HUES6 (cell line): Measurements from ENCODE around the gene PCYT2.

Source experiments
- H3K27ac ChIP-seq: 2 replicates; pipeline ENCODE4 v1.7.0; 2013; ENCODE audit warnings: low read depth, mild to moderate bottlenecking, low read length, inconsistent platforms
- H3K27me3 ChIP-seq: 2 replicates; pipeline ENCODE4 v1.6.1; 2013; ENCODE audit warnings: low read length; ENCODE audit not compliant: control insufficient read depth, insufficient read depth
- H3K36me3 ChIP-seq: 2 replicates; pipeline ENCODE4 v1.6.1; 2013; ENCODE audit warnings: low read length; ENCODE audit not compliant: control insufficient read depth, insufficient read depth
- H3K4me1 ChIP-seq: 2 replicates; pipeline ENCODE4 v1.6.1; 2013; ENCODE audit warnings: low read length; ENCODE audit not compliant: control insufficient read depth, insufficient read depth
- H3K4me3 ChIP-seq: 2 replicates; pipeline ENCODE4 v1.5.1; 2013; ENCODE audit warnings: low read depth, low read length
- H3K9ac ChIP-seq: one replicate; pipeline ENCODE4 v1.6.1; 2013; ENCODE audit warnings: mild to moderate bottlenecking, low read length
- H3K9me3 ChIP-seq: 2 replicates; pipeline ENCODE4 v1.6.1; 2013; ENCODE audit warnings: low read depth, low read length; ENCODE audit not compliant: control insufficient read depth, insufficient read depth

PCYT2 gene

DNA sequence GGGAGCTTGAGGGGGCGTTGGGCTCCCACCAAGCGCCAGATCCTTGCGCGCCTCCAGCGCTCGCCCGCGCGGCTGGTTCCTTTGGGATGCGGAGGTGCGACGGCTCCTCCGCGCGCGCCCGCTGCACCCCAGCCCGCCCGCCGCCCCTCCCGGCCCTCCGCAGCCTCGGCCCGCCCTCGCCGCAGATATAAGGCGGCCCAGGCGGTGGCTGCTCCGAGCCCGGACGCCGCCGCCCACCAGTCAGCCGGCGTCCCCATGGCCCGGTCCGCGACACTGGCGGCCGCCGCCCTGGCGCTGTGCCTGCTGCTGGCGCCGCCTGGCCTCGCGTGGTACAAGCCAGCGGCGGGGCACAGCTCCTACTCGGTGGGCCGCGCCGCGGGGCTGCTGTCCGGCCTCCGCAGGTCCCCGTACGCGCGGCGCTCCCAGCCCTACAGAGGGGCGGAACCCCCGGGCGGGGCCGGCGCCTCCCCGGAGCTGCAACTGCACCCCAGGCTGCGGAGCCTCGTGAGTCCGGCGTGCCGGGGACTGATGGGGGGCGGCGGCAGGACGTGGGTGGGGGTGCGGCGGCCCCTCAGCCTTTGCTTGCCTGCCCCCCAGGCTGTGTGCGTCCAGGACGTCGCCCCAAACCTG is 9.1 kb downstream of the PCYT2 start, which contains the start of gene NPB:
Gene NPB, plus strand, starts transcription at position 216 of the 630 bp plus-strand sequence. Its CDS starts 40 bp downstream, at position 256.
- Histone ChIP-seq H3K27ac (no peak within 1 kb of the TSS), H3K9me3 (no peaks in the 10 kb centered on the region), H3K36me3 (peaks cover 65% of the 10 kb centered on the region), H3K4me1 (0 out of 2 replicates have a peak, but pooled peaks cover 9% of the 10 kb centered on the region), H3K4me3 (peak within 1 kb of the TSS; percentile 53), H3K27me3 (peaks cover 20% of the 10 kb centered on the region), H3K9ac (peak within 1 kb of the TSS; percentile 7)

DNA sequence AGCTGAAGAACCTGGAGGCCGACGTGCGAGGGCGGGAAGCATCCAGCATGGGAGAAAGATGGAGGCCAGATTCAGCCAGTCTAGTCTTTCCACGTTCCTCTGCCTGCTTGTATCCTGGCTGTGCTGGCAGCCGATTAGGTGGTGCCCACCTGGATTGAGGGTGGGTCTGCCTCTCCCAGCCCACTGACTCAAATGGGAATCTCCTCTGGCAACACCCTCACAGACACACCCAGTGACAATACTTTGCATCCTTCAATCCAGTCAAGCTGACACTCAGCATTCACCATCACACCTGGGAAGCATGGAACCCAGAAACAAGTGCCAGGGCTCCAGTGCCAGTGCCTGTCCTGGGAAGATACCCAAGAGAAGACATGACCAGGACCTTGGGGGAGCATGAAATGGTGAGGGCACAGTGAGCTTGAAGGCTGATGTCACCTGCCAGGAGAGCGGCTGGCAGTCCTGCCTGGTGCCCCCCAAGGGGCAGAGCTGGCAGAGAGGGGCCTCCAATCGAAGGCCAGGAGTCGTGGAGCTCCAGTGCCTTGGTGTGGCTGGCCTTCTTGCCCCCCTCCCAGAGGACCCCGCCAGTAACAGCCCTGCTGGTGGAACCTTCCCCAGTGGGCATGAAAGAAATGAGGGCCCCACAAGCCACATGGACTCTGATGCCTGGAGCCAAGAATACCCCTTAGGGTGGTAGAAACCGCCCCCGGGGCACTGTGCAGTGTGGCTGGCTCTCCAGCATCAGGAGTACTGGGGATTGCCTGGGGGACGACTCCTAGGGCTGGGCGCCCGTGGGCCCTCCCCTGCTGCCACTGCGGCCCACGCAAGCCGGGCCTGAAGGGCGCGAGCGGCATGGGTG is 9.8 kb downstream of the PCYT2 start:
- Histone ChIP-seq H3K36me3 (peaks cover 60% of the 10 kb centered on the region), H3K9ac (peak overlapping the region; percentile 7), H3K9me3 (no peaks in the 10 kb centered on the region), H3K4me1 (0 out of 2 replicates have a peak, but pooled peaks cover 9% of the 10 kb centered on the region), H3K4me3 (peak overlapping the region; percentile 53), H3K27ac (no peak overlapping the region), H3K27me3 (peaks cover 20% of the 10 kb centered on the region)

DNA sequence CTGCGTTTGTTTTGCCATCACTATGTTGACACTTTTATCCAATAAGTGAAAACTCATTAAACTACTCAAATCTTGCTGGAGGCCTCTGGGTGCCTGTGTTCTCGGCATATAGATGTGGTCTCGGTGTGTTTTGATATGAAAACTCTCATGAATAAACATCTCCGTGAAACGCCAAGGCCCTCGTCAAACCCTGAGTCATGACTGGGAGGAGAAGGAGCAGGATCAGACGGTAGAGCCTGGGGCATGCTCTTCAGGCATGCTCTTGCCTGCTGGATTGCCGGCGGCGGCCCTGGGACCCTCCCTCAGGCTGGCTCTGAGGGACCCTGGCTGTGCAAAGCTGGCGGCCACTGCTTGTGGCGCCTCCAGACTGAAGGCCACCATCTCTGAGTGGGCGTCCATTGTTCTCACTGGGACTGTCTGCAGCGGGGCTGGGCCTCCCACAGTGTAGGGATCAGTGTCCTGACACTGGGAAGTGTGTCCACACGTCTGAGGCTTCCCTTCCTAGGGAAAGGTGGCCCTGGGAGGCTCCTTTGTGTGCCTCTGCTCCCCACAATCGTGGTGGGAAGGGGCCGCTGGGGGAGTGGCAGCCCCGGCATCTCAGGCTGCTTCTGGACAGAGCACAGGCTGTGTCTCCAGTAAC is 10.9 kb downstream of the PCYT2 start:
- H3K4me1 ChIP-seq, result 0 out of 2 replicates have a peak, but pooled peaks cover 9% of the 10 kb centered on the region
- no peak overlapping the region for H3K4me3 ChIP-seq
- peaks cover 20% of the 10 kb centered on the region for H3K27me3 ChIP-seq
- no peak overlapping the region for H3K9ac ChIP-seq
- no peaks in the 10 kb centered on the region for H3K9me3 ChIP-seq
- H3K27ac ChIP-seq, result no peak overlapping the region
- peaks cover 55% of the 10 kb centered on the region for H3K36me3 ChIP-seq

DNA sequence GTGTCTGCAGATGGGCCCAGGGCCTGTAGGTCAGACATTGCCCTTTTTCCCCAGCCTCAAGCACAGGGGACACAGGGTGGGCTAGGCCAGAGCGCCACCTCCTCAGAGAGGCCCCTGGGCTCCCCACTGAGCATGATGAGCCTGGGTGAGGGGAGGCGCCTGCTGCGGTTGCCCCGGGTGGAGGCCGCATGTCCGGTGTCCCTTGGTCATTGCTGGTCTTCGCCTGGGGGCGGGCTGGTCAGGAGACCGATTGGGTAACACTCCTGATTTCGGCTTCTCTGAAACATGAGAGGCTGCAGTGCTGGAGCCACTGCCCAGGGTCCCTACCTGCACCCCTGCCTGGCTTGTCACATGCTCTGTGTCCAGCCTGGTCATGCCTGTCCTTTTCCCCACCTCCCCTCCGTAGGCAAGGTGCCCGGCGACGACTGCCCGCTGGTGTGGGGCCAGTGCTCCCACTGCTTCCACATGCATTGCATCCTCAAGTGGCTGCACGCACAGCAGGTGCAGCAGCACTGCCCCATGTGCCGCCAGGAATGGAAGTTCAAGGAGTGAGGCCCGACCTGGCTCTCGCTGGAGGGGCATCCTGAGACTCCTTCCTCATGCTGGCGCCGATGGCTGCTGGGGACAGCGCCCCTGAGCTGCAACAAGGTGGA is 11.6 kb downstream of the PCYT2 start:
- Histone ChIP-seq H3K27ac (no peak overlapping the region), H3K27me3 (peaks cover 20% of the 10 kb centered on the region), H3K4me3 (no peak overlapping the region), H3K9me3 (no peaks in the 10 kb centered on the region), H3K9ac (no peak overlapping the region), H3K36me3 (peaks cover 52% of the 10 kb centered on the region), H3K4me1 (0 out of 2 replicates have a peak, but pooled peaks cover 9% of the 10 kb centered on the region)

DNA sequence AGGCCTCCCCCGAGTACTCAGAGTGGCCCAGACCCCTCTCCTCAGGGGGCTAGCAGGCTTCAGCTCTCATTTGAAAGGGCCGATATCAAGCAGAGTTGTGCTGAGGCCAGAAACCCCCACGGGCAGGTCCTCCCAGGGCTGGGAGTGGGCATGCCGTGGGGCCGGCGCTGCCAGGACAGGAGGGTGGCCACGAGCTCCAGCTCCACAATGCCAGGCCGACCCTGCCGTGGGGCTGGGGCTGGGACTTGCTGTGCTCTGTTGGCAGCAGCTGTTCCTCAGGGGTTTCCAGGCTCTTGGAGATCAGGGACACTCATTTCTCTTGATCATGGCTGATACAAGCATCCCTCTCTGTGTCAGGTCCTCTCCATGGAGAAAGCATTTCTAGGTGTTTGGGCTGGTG is 12.3 kb downstream of the PCYT2 start:
- peaks cover 20% of the 10 kb centered on the region for H3K27me3 ChIP-seq
- H3K4me3 ChIP-seq, result no peak overlapping the region
- H3K9me3 ChIP-seq, result no peaks in the 10 kb centered on the region
- peaks cover 50% of the 10 kb centered on the region for H3K36me3 ChIP-seq
- H3K4me1 ChIP-seq, result 0 out of 2 replicates have a peak, but pooled peaks cover 9% of the 10 kb centered on the region
- no peak overlapping the region for H3K9ac ChIP-seq
- H3K27ac ChIP-seq, result no peak overlapping the region

DNA sequence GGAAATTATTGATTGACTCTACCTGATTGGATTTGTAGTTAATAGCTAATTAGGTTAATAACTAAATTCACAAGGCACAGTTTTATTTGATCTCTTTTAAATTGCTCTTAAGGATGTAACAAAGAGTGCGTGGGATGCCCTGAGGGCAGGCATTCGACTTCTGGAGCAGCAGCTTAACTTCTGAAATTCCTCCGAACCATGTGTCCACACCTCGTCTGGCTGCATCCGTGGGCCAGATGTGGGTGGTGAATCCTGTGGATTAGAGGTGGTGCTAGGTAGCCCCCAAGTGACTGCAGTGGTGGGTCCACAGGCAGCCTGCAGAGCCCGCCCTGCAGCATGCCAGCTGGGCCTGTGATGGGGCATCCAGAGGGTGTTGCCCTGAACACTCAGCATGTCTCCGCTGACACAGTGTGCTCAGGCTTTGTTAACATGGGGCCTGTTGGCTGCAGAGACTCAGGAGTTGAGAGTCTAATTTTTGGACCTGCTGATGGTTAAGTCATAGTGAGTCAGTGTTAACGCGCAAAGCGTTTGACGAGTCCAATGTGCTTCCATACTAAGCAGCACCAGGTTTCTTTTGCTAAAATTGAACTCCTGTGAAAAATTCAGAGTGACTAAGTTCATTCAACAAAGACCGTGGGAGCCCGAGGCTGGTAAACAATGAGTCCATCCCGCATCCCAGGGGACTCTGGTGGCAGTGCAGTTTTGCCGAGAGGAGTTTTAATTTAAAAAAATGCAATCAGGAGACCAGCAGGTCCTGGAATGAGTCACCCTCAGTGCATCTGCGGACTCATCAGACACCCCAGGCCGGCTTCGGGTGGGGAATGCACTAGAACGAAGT is 13.0 kb downstream of the PCYT2 start:
- Histone ChIP-seq H3K9ac (no peak overlapping the region), H3K36me3 (peaks cover 56% of the 10 kb centered on the region), H3K27ac (no peak overlapping the region), H3K9me3 (no peaks in the 10 kb centered on the region), H3K4me3 (no peak overlapping the region), H3K27me3 (peaks cover 20% of the 10 kb centered on the region), H3K4me1 (0 out of 2 replicates have a peak, but pooled peaks cover 9% of the 10 kb centered on the region)

DNA sequence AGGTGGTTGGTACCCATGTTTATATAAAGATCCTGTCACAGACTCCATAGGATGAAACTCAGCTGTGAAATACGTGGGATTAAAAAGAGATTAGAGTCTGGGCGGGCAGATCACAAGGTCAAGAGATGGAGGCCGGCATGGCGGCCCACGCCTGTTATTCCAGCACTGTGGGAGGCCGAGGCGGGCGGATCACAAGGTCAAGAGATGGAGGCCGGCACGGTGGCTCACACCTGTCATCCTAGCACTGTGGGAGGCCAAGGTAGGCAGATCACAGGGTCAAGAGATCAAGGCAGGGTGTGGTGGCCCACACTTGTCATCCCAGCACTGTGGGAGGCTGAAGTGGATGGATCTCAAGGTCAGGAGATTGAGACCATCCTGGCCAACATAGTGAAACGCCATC is 15.8 kb downstream of the PCYT2 start:
- Histone ChIP-seq H3K4me3 (no peak overlapping the region), H3K9me3 (no peaks in the 10 kb centered on the region), H3K9ac (no peak overlapping the region), H3K27ac (no peak overlapping the region), H3K36me3 (peaks cover 57% of the 10 kb centered on the region), H3K4me1 (peaks cover 2% of the 10 kb centered on the region; the same call in 1 of the 2 replicates), H3K27me3 (no peaks in the 10 kb centered on the region)

DNA sequence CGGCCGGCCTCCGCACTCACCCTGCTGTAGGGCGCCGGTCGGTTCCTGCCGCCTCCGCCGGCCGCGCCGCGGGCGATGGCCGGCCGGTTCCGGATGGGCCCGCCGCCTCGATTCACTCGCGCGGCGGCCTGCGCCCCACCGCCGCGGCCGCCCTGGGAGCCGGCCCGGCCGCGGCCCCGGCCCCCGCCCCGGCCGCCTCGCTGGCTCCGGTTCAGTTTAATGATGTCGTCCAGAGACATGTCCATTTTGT is 20.0 kb downstream of the PCYT2 start:
- no peaks in the 10 kb centered on the region for H3K27me3 ChIP-seq
- peak overlapping the region; percentile 99 for H3K4me3 ChIP-seq
- peaks cover 6% of the 10 kb centered on the region; the same call in 1 of the 2 replicates for H3K4me1 ChIP-seq
- H3K27ac ChIP-seq, result peak overlapping the region; percentile 95
- peak overlapping the region; percentile 99 for H3K9ac ChIP-seq
- H3K9me3 ChIP-seq, result no peaks in the 10 kb centered on the region
- H3K36me3 ChIP-seq, result peaks cover 62% of the 10 kb centered on the region

DNA sequence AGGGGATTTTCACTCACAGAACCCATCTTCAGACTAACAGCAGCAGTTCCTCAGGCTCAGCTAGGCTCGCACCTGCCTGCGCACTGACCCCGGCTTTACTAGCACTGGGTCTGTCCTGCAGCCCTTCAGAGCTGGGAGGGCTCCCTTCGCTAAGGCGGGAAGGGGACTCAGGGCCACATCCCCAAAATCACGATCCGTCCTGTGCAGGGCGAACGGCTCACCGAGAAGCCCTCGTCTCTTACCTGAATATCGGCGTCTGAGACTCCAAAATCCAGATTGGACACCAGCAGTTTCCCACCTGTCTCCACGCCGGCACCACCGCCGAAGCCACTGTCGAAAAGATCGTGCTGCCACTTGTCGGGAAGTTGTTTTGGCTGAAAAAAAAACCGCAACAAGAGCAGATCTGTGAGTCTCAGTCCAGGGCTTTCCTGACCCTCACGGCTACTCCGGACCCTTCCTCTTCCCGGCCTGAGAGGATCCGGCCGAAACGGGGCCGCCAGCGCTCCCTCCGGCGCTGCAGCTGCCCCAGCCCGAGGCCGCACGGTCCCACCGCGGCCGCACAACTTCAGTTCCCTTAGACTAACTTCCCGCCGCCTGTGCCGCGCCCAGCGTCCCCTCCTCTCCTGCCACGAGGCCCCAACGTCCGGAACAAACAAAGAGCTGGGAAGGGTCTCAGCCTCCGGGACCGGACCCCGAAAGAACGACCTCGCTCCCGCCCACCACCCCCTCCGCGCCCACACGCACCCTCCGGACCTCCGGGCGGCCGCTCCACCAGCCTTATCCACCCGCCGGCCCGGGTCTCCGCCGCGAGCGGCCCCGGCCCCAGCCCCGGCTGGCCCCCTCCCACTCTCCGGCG is 20.5 kb downstream of the PCYT2 start:
- Histone ChIP-seq H3K4me3 (peak overlapping the region; percentile 99), H3K4me1 (peaks cover 6% of the 10 kb centered on the region; the same call in 1 of the 2 replicates), H3K27ac (peak overlapping the region; percentile 95), H3K9ac (peak overlapping the region; percentile 99), H3K36me3 (peaks cover 67% of the 10 kb centered on the region), H3K27me3 (no peaks in the 10 kb centered on the region), H3K9me3 (no peaks in the 10 kb centered on the region)
